Calu3 (cell line): ENCODE results near the gene NGFR. TPM values are rescaled to one million over a fixed set of nuclear protein-coding genes. Genes with fewer than 3 reads are reported as not detected.

Source experiments
- BruUV-seq: library from RNA; stranded (reverse); fragments of 400-500 nt; replicated peaks from 2 replicates; lab custom pipeline; 2021; lab: Mats Ljungman, UMichigan
- CTCF ChIA-PET: fragments of 300-600 bp; sonication (Branson Sonifier 250); formaldehyde crosslinking; loops from one replicate; lab custom pipeline; 2022; ENCODE audit warnings: antibody characterized with exemption; lab: Charles Lee
- DNase-seq: peaks from one replicate; pipeline ENCODE4 v3.0.0; 2022
- H3K27ac Mint-ChIP-seq: one replicate; pipeline ENCODE4 v1.8.0; 2022; ENCODE audit warnings: mixed read lengths; ENCODE audit not compliant: unreplicated experiment
- H3K27me3 Mint-ChIP-seq: one replicate; pipeline ENCODE4 v1.8.0; 2022; ENCODE audit warnings: mixed read lengths; ENCODE audit not compliant: unreplicated experiment
- H3K36me3 Mint-ChIP-seq: one replicate; pipeline ENCODE4 v1.8.0; 2022; ENCODE audit warnings: mild to moderate bottlenecking, moderate library complexity, mixed read lengths; ENCODE audit not compliant: insufficient read depth, unreplicated experiment
- H3K4me1 Mint-ChIP-seq: one replicate; pipeline ENCODE4 v1.8.0; 2022; ENCODE audit warnings: mild to moderate bottlenecking, low read depth, mixed read lengths; ENCODE audit not compliant: unreplicated experiment
- H3K4me3 Mint-ChIP-seq: one replicate; pipeline ENCODE4 v1.8.0; 2022; ENCODE audit warnings: mild to moderate bottlenecking, low read depth, moderate library complexity, mixed read lengths; ENCODE audit not compliant: unreplicated experiment
- H3K9me3 Mint-ChIP-seq: one replicate; pipeline ENCODE4 v1.8.0; 2022; ENCODE audit warnings: low read depth, mixed read lengths; ENCODE audit not compliant: unreplicated experiment
- CTCF ChIP-seq: fragments of 200-600 bp; IDR thresholded peaks from one replicate; pipeline ENCODE4 v1.8.0; 2022; ENCODE audit warnings: antibody characterized with exemption; ENCODE audit not compliant: unreplicated experiment
- intact Hi-C: fragments of 100-400 bp; cut with micrococcal nuclease; formaldehyde crosslinking; loops from one replicate; pipeline ENCODE4 v1.10.0; 2022; ENCODE audit not compliant: unreplicated experiment
- total RNA-seq: library from RNA; stranded (reverse); gene quantifications from 2 replicates; pipeline ENCODE4 v1.2.3, GENCODE V29; 2022

The NGFR gene
- total RNA-seq, 1 experiment from 2014 or later, result 0.66 TPM

GRCh38 chr17:49548051-49548505 lies 53.0 kb downstream of the NGFR start:
- Mint-ChIP-seq H3K4me3 (no peak overlapping the region), H3K9me3 (peaks cover 6% of the 10 kb centered on the region), H3K27ac (no peak overlapping the region), H3K36me3 (no peaks in the 10 kb centered on the region), H3K4me1 (no peaks in the 10 kb centered on the region), H3K27me3 (peaks cover 55% of the 10 kb centered on the region)
- CTCF ChIA-PET, result interaction anchor here (1.0 to 1.4 kb wide), 2 partner anchors 9 to 140 kb away, joined by 3 read pairs; no protein-coding TSS in a partner anchor
- BruUV-seq, result no TSS peak
- no peak for DNase-seq
- intact Hi-C loops, result loop anchor here (2.0 kb wide), 2 partner anchors 113 to 139 kb away; no protein-coding TSS in a partner anchor
- TF ChIP-seq CTCF, result no peak

- DNase-seq, result peak; percentile 79
- H3K4me3 Mint-ChIP-seq, result no peak overlapping the region
- H3K36me3 Mint-ChIP-seq, result no peaks in the 10 kb centered on the region
- no peaks in the 10 kb centered on the region for H3K4me1 Mint-ChIP-seq
- peak; percentile 69 for TF ChIP-seq CTCF
- peaks cover 6% of the 10 kb centered on the region for H3K9me3 Mint-ChIP-seq
- BruUV-seq, result no TSS peak
- H3K27me3 Mint-ChIP-seq, result peaks cover 49% of the 10 kb centered on the region
- CTCF ChIA-PET, result interaction anchor here (0.5 to 1.4 kb wide), 3 partner anchors 9 to 141 kb away, joined by 3 to 5 read pairs (median 3); no protein-coding TSS in a partner anchor
- no peak overlapping the region for H3K27ac Mint-ChIP-seq
- intact Hi-C loops, result loop anchor here (2.0 kb wide), 2 partner anchors 114 to 140 kb away; no protein-coding TSS in a partner anchor
These were observed 53.6 kb downstream of the NGFR start for GRCh38 chr17:49548506-49549310.

GRCh38 chr17:49549311-49549605 lies 54.2 kb downstream of the NGFR start:
- intact Hi-C loops, result loop anchor here (2.0 kb wide), 2 partner anchors 114 to 140 kb away; no protein-coding TSS in a partner anchor

More at GRCh38 chr17:49549311-49549605, 54.2 kb downstream of the NGFR start:
- Mint-ChIP-seq H3K27me3 (peaks cover 44% of the 10 kb centered on the region), H3K27ac (no peak overlapping the region), H3K4me1 (no peaks in the 10 kb centered on the region), H3K9me3 (peaks cover under 1% of the 10 kb centered on the region), H3K4me3 (no peak overlapping the region), H3K36me3 (no peaks in the 10 kb centered on the region)
- no peak for TF ChIP-seq CTCF
- CTCF ChIA-PET, result no interaction called here
- BruUV-seq, result no TSS peak
- no peak for DNase-seq
